ENCODE data around the gene CDH5. TPM values are rescaled to one million over a fixed set of nuclear protein-coding genes. Genes with fewer than 3 reads are reported as not detected.

The CDH5 gene
- total RNA-seq, 2 donors from 2014 or later: not detected

DNA sequence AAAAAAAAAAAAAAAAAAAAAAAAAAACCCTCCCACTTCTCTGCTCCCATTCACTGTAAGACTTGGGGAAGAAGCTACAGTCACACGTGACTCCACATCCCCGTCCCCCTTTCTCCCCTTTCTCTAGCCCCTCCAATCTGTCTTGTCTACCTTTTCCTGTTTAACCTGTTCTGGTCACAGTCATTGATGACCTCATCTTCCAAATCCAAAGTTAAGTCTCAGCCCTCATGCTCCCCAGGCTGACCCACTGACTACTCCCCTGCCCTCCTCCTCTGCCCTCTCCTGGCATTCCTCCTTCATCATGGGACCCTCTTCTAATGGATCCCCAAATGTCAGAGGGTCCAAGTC, 1.6 kb upstream of the CDH5 start:
- Mint-ChIP-seq H3K27ac (no peak overlapping the region), H3K9me3 (no peaks in the 10 kb centered on the region), H3K36me3 (no peaks in the 10 kb centered on the region)
- DNase-seq (ENCODE audit: low spot score in 2 of 2) (no peak), ATAC-seq (no peak)

DNA sequence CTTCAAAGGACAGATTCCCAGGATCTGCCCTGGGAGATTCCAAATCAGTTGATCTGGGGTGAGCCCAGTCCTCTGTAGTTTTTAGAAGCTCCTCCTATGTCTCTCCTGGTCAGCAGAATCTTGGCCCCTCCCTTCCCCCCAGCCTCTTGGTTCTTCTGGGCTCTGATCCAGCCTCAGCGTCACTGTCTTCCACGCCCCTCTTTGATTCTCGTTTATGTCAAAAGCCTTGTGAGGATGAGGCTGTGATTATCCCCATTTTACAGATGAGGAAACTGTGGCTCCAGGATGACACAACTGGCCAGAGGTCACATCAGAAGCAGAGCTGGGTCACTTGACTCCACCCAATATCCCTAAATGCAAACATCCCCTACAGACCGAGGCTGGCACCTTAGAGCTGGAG, 840 bp upstream of the CDH5 start:
- H3K36me3 Mint-ChIP-seq: no peaks in the 10 kb centered on the region
- no peaks in the 10 kb centered on the region for H3K9me3 Mint-ChIP-seq
- no peak overlapping the region for H3K27ac Mint-ChIP-seq
- ATAC-seq (no peak), DNase-seq (ENCODE audit: low spot score in 2 of 2) (no peak)

DNA sequence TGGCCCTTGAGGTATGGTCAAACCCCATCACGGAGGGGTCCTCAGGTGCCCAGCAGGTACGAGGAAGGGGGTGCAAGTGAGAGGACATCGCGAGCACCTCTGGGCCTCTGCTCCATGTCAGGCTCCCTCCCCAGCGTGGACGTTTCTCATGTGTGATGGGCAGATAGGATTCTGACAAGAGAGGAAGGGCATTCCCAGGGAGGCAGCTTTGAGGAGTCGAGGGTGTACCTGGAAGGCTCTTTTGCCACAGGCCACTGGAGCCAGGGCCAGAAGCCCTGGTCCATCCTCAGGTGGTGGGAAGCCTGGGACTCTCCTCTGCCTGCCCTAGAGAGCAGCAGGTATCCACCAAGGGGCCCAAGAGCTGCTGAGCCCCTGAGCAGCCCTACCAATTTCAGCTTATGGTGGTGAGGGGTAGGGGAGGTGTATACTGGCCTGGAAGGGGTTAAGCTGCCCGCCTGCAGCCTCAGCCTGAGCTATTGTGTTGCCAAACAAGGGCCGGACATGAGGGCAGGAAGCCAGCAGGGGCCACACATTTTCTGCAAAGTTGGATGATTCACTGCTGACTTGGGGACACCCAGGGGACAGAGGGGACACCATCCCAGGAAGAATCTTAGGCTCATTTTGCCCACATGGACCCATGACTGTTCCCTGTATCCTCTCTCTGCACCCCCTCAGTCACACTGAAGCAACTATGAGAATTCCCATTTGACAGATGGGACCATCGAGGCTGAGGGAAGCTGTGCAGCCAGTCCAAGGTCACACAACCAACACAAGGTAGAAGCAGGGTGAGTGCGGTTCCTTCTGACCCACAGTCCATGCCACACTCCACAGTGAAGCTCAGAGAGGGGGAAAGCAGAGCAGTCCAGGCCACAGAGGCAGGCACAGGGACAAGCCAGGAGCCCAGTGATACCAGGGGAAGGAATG, 1.7 kb downstream of the CDH5 start:
- DNase-seq (ENCODE audit: low spot score in 2 of 2) (no peak), ATAC-seq (no peak)
- Mint-ChIP-seq H3K27ac (peak overlapping the region in 1 of 2 donors; percentile 69), H3K9me3 (no peaks in the 10 kb centered on the region), H3K36me3 (no peaks in the 10 kb centered on the region)

DNA sequence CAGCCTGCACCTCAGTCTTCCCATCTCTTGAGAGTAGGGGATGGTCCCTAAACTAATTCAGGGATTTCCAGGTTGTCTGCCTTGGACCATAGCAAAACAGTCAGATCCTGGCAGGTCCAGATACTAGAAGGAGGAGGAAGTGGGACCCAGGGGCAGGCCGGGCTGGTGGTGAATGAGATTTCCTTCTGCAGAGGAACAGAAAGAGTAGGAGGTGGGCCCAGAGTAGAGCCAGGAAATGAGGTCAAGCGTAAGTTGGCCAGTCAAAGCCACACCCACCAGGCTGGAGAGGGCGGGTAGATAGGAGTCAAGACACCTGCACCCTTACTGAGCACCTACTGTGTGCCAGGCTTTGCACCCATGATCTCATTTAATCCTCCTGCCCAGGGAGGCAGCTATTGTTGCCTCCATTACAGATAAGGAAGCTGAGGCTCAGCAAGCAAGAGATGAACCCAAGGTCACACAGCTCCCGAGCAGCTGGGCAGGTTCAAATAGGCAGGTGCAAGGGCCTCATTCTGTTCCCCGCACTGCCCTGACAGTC, 2.6 kb downstream of the CDH5 start:
- DNase-seq (ENCODE audit: low spot score in 2 of 2) (no peak), ATAC-seq (peak in 1 of 2 donors; percentile 18)
- Mint-ChIP-seq H3K27ac (no peak overlapping the region), H3K9me3 (no peaks in the 10 kb centered on the region), H3K36me3 (no peaks in the 10 kb centered on the region)

DNA sequence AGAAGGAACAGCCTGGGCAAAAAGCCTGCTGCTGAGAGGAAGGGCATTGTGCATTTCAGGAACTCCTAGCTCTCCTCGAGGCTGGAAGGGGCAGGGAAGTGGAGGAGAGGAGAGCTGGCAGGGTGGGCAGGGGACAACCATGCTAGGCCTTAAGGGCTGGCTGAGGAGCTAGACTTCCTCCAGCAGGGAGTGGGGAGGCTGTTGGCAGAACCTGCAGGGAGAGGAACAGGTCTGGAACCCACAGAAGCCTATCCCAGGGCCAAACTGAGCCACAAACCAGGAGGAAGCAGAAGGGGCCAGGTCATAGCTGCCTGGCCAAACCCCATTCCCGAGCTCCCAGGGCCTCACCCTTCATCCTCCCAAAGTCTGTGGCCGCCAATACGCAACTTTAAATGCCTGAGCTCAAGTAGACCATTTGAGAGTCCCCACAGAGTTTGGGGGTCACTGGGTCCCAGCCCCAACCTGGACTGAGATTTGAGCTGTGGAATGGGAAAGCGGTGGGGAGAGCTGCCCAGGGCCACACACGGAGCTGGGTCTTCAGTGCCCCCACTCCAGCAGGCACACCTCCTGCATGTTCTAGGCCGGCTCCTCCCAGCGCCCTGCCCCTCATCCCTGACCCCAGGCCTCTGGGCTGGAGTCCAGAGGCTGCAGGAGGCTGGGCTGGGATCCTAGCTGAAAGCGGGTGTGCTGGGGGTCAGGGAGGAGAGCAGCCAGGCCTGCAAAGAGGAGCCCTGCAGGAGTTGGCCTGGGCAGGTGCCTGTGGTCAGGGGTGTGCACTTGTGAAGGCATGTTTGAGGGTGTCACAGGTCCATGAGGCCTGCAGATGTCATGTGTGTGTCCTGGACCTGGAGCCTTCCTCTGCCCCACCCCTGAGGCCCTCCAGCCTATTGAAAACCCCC, 4.5 kb downstream of the CDH5 start:
- Mint-ChIP-seq H3K36me3 (no peaks in the 10 kb centered on the region), H3K27ac (peak overlapping the region in 1 of 2 donors; percentile 29), H3K9me3 (no peaks in the 10 kb centered on the region)
- no peak for ATAC-seq
- DNase-seq (ENCODE audit: low spot score in 2 of 2): no peak

DNA sequence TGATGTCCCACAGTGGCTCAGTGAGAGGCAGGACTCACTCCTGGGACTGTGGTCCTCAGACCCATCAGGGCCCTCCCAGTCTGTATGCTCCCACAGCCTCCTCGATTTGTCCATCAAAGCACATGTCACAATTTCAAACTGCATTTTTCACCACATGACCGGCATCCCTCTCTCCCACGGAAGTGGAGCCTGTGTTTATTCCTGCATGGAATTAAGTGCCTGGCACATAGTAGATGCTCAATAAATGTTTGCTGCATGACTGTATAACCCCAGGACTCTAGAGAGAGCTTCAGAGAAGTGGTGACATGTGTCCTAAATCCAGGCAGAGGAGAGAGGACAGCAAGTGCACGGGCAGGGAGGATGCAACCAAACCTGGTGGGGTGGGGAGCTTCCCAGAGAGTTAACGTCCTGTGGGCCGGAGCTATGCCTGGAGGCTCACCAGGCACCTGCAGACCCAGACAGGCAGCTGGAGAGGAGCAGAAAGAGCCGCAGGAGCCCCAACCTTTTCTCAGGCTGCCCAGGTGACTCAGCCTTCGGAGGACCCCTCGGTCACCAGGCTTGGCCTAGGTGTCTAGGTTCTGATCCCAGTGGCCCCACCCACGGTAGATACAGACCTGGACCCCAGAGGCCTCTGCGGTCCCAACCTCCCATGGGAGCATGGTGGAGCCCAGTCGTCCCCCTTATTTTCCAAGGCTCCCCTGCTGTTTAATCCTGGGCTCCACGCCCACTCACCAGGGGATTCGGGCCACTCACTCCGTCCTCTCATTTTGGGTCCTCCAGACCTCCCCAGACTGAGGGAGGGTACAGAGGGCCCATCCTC, 5.8 kb downstream of the CDH5 start:
- no peak for ATAC-seq
- Mint-ChIP-seq H3K27ac (peak overlapping the region in 1 of 2 donors; percentile 60), H3K36me3 (no peaks in the 10 kb centered on the region), H3K9me3 (no peaks in the 10 kb centered on the region)
- no peak for DNase-seq (ENCODE audit: low spot score in 2 of 2)

DNA sequence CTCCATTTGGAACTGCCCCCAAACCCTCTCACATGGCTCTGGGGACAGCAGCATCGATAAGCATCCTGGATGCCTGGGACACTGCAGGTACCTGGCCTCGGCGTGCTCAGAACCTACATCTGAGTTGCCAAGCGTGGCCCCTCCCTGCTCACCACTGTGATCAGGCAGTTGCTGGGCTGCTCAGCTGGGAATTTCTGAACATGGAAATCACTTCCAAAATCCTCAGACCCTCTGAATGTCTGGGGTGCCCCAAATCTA, 6.3 kb downstream of the CDH5 start:
- ATAC-seq: no peak
- peak overlapping the region in 1 of 2 donors; percentile 60 for H3K27ac Mint-ChIP-seq
- DNase-seq (ENCODE audit: low spot score in 2 of 2): no peak
- no peaks in the 10 kb centered on the region for H3K9me3 Mint-ChIP-seq
- H3K36me3 Mint-ChIP-seq: no peaks in the 10 kb centered on the region

DNA sequence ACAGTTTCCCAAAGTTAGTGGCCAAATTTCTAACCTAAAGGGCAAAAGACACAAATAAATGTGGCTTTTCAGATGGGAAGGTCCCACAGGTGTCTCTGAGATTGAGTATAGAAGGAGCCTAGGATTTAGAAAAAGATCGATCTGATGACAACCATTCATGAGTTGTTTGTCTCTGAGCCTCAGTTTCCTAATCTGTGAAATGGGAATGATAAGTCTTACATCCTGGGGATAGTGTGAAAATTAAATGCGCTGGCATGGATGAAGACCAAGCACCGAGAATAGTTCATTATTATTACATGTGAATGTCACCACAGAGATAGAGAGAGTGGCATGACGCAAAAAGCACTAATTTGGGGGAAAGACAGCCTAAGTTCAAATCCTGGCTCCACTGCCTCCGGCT, 7.2 kb downstream of the CDH5 start:
- no peaks in the 10 kb centered on the region for H3K36me3 Mint-ChIP-seq
- no peak overlapping the region for H3K27ac Mint-ChIP-seq
- no peak for DNase-seq (ENCODE audit: low spot score in 2 of 2)
- no peaks in the 10 kb centered on the region for H3K9me3 Mint-ChIP-seq
- no peak for ATAC-seq

DNA sequence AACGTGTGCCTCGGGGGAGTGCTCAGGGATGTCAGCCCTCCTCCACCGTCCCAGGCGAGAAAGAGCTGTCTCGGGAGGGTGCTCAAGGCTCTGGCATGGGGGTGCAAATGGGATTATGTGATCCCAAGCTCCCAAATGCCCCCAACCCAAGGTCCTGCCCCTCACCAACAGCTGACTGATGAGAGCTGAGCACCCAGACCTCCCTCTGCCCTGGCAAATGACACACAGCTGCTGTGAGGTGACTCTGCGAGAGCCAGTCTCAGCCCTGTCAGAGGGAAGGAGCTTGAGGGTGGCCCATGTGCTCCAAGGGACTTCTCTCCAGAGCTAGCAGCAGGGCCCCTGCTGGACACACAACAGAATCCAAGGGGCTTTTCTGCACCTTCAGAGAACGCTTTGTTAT, 7.7 kb downstream of the CDH5 start:
- no peak for ATAC-seq
- H3K9me3 Mint-ChIP-seq: no peaks in the 10 kb centered on the region
- no peaks in the 10 kb centered on the region for H3K36me3 Mint-ChIP-seq
- DNase-seq (ENCODE audit: low spot score in 2 of 2): no peak
- H3K27ac Mint-ChIP-seq: no peak overlapping the region

DNA sequence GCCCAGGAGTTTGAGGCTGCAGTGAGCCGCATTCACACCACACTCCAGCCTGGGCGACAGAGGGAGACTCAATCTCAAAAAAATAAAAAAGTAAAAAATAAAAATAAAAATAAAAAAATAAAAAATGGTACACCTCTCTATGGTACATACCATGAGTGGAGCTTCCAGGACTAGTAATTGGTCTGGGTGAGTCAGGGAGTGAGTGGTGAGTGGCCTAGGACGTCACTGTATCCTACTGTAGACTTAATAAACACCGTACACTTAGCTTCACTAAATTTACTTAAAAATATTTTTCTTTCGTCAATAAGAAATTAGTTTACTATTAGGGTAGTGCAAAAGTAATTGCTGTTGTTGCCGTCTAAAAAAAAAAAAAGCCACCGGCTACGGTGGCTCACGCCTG, 9.0 kb downstream of the CDH5 start:
- ATAC-seq (no peak), DNase-seq (ENCODE audit: low spot score in 2 of 2) (no peak)
- Mint-ChIP-seq H3K9me3 (peaks cover 8 to 9% of the 10 kb centered on the region in 2 donors), H3K27ac (no peak overlapping the region), H3K36me3 (no peaks in the 10 kb centered on the region)

DNA sequence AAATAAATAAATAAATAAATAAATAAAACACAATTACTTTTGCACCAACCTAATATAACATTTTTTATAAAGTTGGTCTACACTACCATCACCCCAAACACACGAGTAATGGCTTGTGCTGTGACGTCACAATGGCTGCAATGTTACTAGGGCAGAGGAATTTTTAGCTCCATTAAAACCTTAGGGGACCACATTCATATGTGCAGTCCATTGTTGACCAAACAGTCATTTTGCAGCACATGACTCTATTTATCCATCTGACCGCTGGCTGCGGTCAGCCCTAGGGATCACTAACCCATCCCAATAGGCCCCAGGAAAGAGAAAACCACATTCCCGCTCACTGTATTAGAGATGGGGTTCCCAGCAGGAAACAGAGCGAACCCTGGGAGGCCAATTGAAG, 9.6 kb downstream of the CDH5 start:
- Mint-ChIP-seq H3K36me3 (no peaks in the 10 kb centered on the region), H3K27ac (no peak overlapping the region), H3K9me3 (peaks cover 11 to 12% of the 10 kb centered on the region in 2 donors)
- DNase-seq (ENCODE audit: low spot score in 2 of 2): no peak
- no peak for ATAC-seq

DNA sequence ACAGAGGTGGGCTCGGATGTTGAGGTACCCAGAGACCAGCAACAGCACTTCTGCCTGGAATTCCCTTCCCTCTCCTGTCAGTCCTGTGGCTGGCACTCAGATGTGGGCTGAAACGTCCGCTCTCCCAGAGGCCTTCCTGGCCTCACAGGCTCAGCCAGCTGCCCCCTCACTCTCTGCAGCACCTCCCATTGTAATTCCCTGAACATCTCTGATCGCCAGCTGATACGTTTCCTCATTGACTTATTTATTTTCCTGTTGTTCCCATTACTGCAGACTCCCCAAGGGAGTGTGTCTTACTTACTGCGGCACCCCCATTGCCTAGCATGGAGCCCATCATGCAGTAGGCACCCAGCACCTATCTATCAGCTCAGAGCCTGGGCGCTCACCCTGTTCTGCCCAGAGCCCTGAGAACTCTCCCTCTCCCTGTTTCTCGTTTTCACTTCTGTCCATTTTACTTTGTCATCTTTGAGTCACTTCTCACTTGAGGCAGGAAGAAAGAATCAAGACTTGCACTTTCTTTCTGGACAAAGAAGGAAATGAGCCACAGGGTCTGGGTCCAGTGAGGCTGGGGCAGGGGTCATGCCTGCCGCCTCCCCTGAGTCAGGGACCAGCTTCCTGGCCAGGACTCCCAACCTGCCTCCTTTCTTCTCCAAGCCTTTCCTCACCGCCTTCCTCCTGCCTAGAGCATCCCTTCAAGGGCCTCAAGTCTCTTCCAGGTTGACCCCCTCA, 10.2 kb downstream of the CDH5 start:
- H3K9me3 Mint-ChIP-seq: peaks cover 11 to 12% of the 10 kb centered on the region in 2 donors
- no peaks in the 10 kb centered on the region for H3K36me3 Mint-ChIP-seq
- no peak for DNase-seq (ENCODE audit: low spot score in 2 of 2)
- H3K27ac Mint-ChIP-seq: peak overlapping the region in 1 of 2 donors; percentile 58
- ATAC-seq: no peak

DNA sequence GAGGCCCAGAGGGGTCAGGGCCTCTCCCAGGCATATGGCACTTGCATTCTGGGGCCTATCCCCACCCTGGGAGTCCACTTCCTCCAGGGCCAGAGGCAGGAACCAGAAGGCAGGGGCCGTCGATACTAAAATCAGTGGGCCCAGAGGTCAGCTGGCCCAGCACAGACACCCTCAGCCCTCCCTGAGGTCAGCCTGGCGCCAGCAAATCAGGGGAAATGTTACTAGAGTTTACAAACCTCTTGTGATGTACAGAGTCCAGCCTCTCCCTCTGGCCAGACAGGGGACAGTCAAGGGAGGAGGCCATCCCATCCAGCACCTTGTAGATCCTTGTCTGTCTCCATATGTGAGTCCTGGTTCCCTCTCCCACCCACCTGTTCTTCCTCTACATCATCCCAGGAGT, 10.8 kb downstream of the CDH5 start:
- DNase-seq (ENCODE audit: low spot score in 2 of 2) (no peak), ATAC-seq (no peak)
- peak overlapping the region in 1 of 2 donors; percentile 58 for H3K27ac Mint-ChIP-seq
- peaks cover 11 to 12% of the 10 kb centered on the region in 2 donors for H3K9me3 Mint-ChIP-seq
- no peaks in the 10 kb centered on the region for H3K36me3 Mint-ChIP-seq

DNA sequence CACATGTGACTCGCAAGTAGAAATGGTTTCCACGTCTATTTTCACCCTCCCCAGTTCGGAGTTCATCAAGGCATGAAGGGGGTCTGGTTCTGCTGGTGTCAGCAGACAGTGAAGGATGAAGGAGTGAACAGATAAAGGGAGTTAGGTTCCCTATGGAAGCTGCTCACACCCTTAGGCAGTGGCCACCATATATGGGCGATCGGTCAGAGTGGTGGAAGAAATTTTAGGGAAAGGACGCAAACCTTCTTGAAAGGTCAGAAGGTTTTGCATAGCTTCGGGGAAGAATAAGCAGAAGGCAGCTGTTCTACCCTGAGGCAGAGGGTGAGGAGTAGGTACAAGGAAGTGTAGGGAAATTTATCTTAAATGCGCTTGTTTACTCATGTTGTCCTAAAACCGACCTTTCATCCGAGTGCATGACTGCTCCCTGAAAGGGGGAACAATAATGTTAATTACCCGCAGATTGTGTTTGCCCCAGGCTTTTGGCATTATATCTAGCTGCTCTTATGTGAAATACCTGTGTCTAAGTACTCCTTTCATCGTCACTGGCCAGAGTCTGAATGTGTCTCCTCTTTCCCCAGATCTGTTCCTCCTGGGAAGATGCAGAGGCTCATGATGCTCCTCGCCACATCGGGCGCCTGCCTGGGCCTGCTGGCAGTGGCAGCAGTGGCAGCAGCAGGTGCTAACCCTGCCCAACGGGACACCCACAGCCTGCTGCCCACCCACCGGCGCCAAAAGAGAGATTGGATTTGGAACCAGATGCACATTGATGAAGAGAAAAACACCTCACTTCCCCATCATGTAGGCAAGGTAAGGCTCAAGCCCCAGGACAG, 12.5 kb downstream of the CDH5 start:
- no peaks in the 10 kb centered on the region for H3K36me3 Mint-ChIP-seq
- H3K27ac Mint-ChIP-seq: no peak overlapping the region
- H3K9me3 Mint-ChIP-seq: peaks cover 11 to 12% of the 10 kb centered on the region in 2 donors
- ATAC-seq (no peak), DNase-seq (ENCODE audit: low spot score in 2 of 2) (no peak)

DNA sequence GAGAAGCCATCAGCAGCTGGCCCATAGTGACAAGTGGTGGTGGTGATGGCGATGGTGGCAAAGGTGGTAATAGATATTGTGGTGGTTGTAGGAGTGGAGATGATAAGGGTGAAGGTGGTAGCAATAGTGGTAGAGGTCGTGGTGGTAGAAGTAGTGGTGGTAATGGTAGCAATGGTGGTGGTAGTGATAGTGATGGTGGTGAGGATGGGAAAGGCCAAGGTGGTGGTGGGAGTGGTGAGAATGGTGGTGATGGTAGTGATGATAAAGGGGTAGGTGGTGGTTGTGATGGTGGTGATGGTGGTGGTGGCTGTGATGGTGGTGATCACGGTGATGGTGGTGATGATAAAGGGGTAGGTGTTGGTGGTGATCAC, 13.1 kb downstream of the CDH5 start:
- DNase-seq (ENCODE audit: low spot score in 2 of 2): no peak
- Mint-ChIP-seq H3K27ac (no peak overlapping the region), H3K9me3 (peaks cover 11 to 12% of the 10 kb centered on the region in 2 donors), H3K36me3 (no peaks in the 10 kb centered on the region)
- no peak for ATAC-seq
